Nephron (organoid): ENCODE results near the gene NEIL1.
A peak's percentile ranks its signal among the peaks of the same experiment; 100 is the strongest.
"Not testable (repeated sequence)": the region's sequence is repeated elsewhere in the genome, so short reads cannot be mapped to it uniquely, and the experiment has no call there.

Experiments
- H3K27ac Mint-ChIP-seq, 3 experiments: 2 replicates each; pipeline ENCODE4 v1.8.0; 2020; ENCODE audit warnings: mixed read lengths in 3 of 3, mild to moderate bottlenecking in 2 of 3, moderate library complexity in 1 of 3
- H3K27me3 Mint-ChIP-seq: 2 replicates; pipeline ENCODE4 v1.8.0; 2021; ENCODE audit warnings: low read depth, mild to moderate bottlenecking, moderate library complexity, mixed read lengths
- H3K36me3 Mint-ChIP-seq: 2 replicates; pipeline ENCODE4 v1.8.0; 2020; ENCODE audit warnings: low read depth, mixed read lengths
- H3K4me1 Mint-ChIP-seq: 2 replicates; pipeline ENCODE4 v1.8.0; 2020; ENCODE audit warnings: mixed read lengths
- H3K4me3 Mint-ChIP-seq, 3 experiments: 2 replicates each; pipeline ENCODE4 v1.8.0; 2020; ENCODE audit warnings: mild to moderate bottlenecking in 3 of 3, mixed read lengths in 3 of 3, moderate library complexity in 2 of 3
- H3K9me3 Mint-ChIP-seq: 2 replicates; pipeline ENCODE4 v1.8.0; 2020; ENCODE audit warnings: mixed read lengths
- CTCF ChIP-seq, 3 experiments: fragments of 200-600 bp; sonication (generic); IDR thresholded peaks; one replicate each; pipeline ENCODE4 v1.5.0; 2021; ENCODE audit warnings: antibody characterized with exemption in 3 of 3; ENCODE audit not compliant: unreplicated experiment in 3 of 3

Gene NEIL1

GRCh38 chr15:75307778-75308390 lies 39.0 kb upstream of the NEIL1 start:
- H3K27ac Mint-ChIP-seq: no peak overlapping the region
- no peaks in the 10 kb centered on the region for H3K36me3 Mint-ChIP-seq
- no peaks in the 10 kb centered on the region for H3K9me3 Mint-ChIP-seq
- peak in 2 of 3 experiments; percentile 17 to 47 for TF ChIP-seq CTCF (IDR thresholded peaks at IDR 0.05; ENCODE audit: unreplicated experiment in 3 of 3)
- peaks cover 68% of the 10 kb centered on the region for H3K27me3 Mint-ChIP-seq
- no peak overlapping the region for H3K4me3 Mint-ChIP-seq
- H3K4me1 Mint-ChIP-seq: no peaks in the 10 kb centered on the region

GRCh38 chr15:75309711-75310110 lies 37.1 kb upstream of the NEIL1 start:
- H3K9me3 Mint-ChIP-seq: no peaks in the 10 kb centered on the region
- peaks cover 59% of the 10 kb centered on the region for H3K27me3 Mint-ChIP-seq
- H3K36me3 Mint-ChIP-seq: no peaks in the 10 kb centered on the region
- TF ChIP-seq CTCF (IDR thresholded peaks at IDR 0.05; ENCODE audit: unreplicated experiment in 3 of 3): no peak
- no peak overlapping the region for H3K4me3 Mint-ChIP-seq
- H3K27ac Mint-ChIP-seq: no peak overlapping the region
- H3K4me1 Mint-ChIP-seq: no peaks in the 10 kb centered on the region

DNA sequence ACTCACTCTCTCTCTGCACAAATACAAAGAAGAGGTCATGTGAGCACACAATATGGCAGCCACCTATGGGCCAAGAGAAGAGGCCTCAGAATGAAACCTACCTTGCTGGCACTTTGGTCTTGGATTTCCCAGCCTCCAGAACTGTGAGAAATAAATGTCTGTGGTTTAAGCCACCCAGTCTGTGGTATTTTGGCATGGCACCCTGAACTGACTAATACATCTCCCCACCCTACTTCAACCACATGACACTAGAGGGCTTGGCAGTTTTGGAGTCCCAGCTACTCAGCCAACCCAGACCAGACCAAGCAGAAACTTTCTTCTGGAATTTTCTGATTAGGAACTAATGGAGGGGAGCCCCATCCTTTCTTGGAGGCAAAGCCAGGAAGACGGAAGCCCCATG lies 34.3 kb upstream of the NEIL1 start:
- peaks cover 38% of the 10 kb centered on the region for H3K27me3 Mint-ChIP-seq
- H3K9me3 Mint-ChIP-seq, H3K4me1 Mint-ChIP-seq, H3K4me3 Mint-ChIP-seq, H3K36me3 Mint-ChIP-seq, H3K27ac Mint-ChIP-seq: not testable (repeated sequence)

DNA sequence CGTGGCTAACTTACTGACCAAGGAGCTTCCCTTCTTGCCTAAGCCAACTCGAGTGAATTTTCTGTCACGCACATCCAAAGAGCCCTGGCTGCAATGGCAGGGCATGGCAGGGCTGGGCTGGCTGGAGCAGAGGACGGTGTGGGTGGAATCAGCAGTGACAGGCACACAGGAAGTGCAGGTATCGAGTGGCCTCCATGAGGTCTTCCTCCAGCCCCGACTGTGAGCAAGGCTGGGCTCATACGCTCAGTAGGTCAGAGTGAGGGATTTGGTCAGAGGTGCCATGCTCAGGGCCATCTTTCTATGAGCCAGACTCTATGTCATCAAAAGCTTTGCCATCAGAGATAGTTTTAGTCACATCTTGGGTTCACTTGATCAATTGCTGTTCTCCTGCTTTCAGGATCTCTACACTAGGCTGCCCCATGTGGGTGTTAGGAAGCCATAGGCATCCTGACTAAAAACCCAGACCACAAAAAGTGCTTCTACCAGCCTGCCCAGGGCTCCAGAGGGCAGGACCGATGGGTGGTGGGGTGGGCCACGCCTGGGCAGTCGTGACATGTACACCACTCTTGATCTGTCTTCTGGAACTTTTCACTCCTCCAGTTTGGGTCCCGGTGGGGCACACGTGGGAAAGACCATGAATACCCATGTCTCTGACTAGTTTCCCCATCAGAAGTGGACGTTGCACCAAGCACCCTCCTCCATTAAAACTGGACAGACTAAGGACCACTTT lies 33.6 kb upstream of the NEIL1 start:
- Mint-ChIP-seq H3K4me3 (no peak overlapping the region), H3K4me1 (no peaks in the 10 kb centered on the region), H3K36me3 (no peaks in the 10 kb centered on the region), H3K27ac (no peak overlapping the region), H3K9me3 (no peaks in the 10 kb centered on the region), H3K27me3 (peaks cover 31% of the 10 kb centered on the region)
- no peak for TF ChIP-seq CTCF (IDR thresholded peaks at IDR 0.05; ENCODE audit: unreplicated experiment in 3 of 3)

- Mint-ChIP-seq H3K4me1 (no peaks in the 10 kb centered on the region), H3K27ac (no peak overlapping the region), H3K9me3 (no peaks in the 10 kb centered on the region), H3K27me3 (peaks cover 21% of the 10 kb centered on the region), H3K36me3 (no peaks in the 10 kb centered on the region), H3K4me3 (no peak overlapping the region)
- no peak for TF ChIP-seq CTCF (IDR thresholded peaks at IDR 0.05; ENCODE audit: unreplicated experiment in 3 of 3)
These were observed 32.1 kb upstream of the NEIL1 start for GRCh38 chr15:75314552-75315290.

DNA sequence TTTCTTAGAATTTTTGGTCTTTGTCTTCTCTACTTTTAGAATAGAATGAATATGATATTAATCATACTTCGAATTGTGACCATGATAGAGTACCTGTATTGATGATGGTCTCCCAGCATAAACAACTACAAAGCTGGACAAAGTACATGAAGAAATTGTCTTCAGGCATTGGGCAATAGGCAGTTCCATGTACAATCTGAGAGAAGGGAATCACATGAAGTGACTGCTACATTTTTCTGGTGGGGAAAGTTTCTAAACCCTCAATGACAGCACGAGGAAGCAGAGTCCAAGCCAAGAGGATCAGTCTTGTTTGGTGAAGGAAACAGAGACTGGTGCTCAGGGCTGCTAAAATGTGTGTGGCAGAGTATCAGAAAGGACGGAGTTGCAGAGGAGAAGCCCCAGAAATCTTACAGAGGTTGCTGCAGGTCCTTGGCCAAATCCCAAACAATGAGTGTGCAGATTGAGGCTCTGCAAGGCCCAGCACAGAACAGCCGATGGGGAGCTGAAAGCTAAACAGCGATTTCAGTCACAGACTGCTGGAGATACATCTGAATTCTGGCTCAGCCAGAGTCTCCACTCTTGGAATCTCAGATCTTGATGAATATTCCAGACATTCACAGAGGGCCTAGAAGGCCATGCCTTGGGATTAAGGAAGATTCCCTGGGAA lies 27.5 kb upstream of the NEIL1 start:
- H3K4me1 Mint-ChIP-seq, H3K27ac Mint-ChIP-seq, H3K4me3 Mint-ChIP-seq, H3K9me3 Mint-ChIP-seq, H3K36me3 Mint-ChIP-seq: not testable (repeated sequence)
- H3K27me3 Mint-ChIP-seq: peaks cover 12% of the 10 kb centered on the region
